Measurements from ENCODE around the gene HELB.

DNA sequence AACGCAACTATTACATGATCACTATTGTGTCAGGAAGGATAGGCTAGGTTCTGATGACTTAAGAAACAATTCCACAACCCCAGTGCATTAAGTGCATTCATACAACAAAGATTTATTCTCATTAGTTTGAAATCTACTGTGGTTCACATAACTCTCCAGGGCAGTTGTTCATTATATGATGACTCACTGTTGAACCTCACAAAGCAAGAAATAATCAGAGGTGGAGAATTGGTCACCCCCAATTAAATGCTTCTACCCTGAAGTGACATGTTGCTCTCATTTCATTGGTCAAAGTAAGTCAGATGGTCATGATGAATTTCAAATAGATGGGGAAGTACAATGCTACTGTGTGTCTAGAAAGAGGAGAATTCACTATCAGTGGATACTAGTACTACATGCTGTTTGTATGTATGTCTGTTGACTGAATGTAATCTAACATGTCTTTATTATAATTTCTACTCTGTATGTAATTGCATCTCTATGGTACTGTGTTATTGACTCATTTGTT lies 6.1 kb upstream of the HELB start:
- TF ChIP-seq, protein P1, sequence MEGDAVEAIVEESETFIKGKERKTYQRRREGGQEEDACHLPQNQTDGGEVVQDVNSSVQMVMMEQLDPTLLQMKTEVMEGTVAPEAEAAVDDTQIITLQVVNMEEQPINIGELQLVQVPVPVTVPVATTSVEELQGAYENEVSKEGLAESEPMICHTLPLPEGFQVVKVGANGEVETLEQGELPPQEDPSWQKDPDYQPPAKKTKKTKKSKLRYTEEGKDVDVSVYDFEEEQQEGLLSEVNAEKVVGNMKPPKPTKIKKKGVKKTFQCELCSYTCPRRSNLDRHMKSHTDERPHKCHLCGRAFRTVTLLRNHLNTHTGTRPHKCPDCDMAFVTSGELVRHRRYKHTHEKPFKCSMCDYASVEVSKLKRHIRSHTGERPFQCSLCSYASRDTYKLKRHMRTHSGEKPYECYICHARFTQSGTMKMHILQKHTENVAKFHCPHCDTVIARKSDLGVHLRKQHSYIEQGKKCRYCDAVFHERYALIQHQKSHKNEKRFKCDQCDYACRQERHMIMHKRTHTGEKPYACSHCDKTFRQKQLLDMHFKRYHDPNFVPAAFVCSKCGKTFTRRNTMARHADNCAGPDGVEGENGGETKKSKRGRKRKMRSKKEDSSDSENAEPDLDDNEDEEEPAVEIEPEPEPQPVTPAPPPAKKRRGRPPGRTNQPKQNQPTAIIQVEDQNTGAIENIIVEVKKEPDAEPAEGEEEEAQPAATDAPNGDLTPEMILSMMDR (IDR thresholded peaks at IDR 0.05 in 2 of 3, conservative IDR thresholded peaks at IDR 0.05 in 1 of 3; ENCODE audit: borderline replicate concordance in 1 of 3, insufficient read depth in 1 of 3, low read depth in 2 of 3, low read length in 2 of 3) = no peak
- no peak for TF ChIP-seq EZH2 (IDR thresholded peaks at IDR 0.05)
- no peak for TF ChIP-seq CEBPB (IDR thresholded peaks at IDR 0.05; ENCODE audit: low read depth)
- TF ChIP-seq POLR2A (IDR thresholded peaks at IDR 0.05; ENCODE audit: borderline replicate concordance, extremely low read depth, insufficient read depth, insufficient read length) = no peak
- TF ChIP-seq POLR2AphosphoS5 (IDR thresholded peaks at IDR 0.05; ENCODE audit: low read depth, low read length) = no peak
- TF ChIP-seq, protein P2, sequence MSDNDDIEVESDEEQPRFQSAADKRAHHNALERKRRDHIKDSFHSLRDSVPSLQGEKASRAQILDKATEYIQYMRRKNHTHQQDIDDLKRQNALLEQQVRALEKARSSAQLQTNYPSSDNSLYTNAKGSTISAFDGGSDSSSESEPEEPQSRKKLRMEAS (IDR thresholded peaks at IDR 0.05) = no peak
- TF ChIP-seq YY1 (IDR thresholded peaks at IDR 0.05; ENCODE audit: extremely low read depth, insufficient replicate concordance, low read depth, low read length) = no peak

All from HCT116 (cell line).